Measurements from ENCODE around the gene ITGA1.

- TF ChIP-seq, protein P1, sequence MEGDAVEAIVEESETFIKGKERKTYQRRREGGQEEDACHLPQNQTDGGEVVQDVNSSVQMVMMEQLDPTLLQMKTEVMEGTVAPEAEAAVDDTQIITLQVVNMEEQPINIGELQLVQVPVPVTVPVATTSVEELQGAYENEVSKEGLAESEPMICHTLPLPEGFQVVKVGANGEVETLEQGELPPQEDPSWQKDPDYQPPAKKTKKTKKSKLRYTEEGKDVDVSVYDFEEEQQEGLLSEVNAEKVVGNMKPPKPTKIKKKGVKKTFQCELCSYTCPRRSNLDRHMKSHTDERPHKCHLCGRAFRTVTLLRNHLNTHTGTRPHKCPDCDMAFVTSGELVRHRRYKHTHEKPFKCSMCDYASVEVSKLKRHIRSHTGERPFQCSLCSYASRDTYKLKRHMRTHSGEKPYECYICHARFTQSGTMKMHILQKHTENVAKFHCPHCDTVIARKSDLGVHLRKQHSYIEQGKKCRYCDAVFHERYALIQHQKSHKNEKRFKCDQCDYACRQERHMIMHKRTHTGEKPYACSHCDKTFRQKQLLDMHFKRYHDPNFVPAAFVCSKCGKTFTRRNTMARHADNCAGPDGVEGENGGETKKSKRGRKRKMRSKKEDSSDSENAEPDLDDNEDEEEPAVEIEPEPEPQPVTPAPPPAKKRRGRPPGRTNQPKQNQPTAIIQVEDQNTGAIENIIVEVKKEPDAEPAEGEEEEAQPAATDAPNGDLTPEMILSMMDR (IDR thresholded peaks at IDR 0.05) = no peak
- no peak for TF ChIP-seq POLR2AphosphoS5 (IDR thresholded peaks at IDR 0.05; ENCODE audit: low read depth, low read length)
- TF ChIP-seq, protein P2, sequence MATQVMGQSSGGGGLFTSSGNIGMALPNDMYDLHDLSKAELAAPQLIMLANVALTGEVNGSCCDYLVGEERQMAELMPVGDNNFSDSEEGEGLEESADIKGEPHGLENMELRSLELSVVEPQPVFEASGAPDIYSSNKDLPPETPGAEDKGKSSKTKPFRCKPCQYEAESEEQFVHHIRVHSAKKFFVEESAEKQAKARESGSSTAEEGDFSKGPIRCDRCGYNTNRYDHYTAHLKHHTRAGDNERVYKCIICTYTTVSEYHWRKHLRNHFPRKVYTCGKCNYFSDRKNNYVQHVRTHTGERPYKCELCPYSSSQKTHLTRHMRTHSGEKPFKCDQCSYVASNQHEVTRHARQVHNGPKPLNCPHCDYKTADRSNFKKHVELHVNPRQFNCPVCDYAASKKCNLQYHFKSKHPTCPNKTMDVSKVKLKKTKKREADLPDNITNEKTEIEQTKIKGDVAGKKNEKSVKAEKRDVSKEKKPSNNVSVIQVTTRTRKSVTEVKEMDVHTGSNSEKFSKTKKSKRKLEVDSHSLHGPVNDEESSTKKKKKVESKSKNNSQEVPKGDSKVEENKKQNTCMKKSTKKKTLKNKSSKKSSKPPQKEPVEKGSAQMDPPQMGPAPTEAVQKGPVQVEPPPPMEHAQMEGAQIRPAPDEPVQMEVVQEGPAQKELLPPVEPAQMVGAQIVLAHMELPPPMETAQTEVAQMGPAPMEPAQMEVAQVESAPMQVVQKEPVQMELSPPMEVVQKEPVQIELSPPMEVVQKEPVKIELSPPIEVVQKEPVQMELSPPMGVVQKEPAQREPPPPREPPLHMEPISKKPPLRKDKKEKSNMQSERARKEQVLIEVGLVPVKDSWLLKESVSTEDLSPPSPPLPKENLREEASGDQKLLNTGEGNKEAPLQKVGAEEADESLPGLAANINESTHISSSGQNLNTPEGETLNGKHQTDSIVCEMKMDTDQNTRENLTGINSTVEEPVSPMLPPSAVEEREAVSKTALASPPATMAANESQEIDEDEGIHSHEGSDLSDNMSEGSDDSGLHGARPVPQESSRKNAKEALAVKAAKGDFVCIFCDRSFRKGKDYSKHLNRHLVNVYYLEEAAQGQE (IDR thresholded peaks at IDR 0.05; ENCODE audit: insufficient read depth in 1 of 2, low read depth in 2 of 2, low read length in 1 of 2) = no peak
Observed at GRCh38 chr5:52854301-52854700, 66.6 kb downstream of the ITGA1 start.

Data from Panc1 (cell line).